WTC11 (cell line): ENCODE measurements around the gene ZSCAN5C. TPM values are rescaled to one million over a fixed set of nuclear protein-coding genes. Genes with fewer than 3 reads are reported as not detected.
"Not testable (repeated sequence)": the region's sequence is repeated elsewhere in the genome, so short reads cannot be mapped to it uniquely, and the experiment has no call there.

ENCODE experiments used
- ATAC-seq: fragments of 200-7000 bp; cut with Tn5 transposase; 2 replicates; pipeline ENCODE4 v1.10.0; 2021; ENCODE audit warnings: mild to moderate bottlenecking, moderate library complexity
- CTCF ChIA-PET: fragments of 300-600 bp; sonication (Branson Sonifier 250); formaldehyde crosslinking; loops from one replicate; lab custom pipeline; 2021; ENCODE audit warnings: antibody characterized with exemption; lab: Charles Lee
- POLR2A ChIA-PET: fragments of 350-600 bp; sonication (Branson Sonifier 250); formaldehyde crosslinking; loops from one replicate; lab custom pipeline; 2021; ENCODE audit warnings: antibody characterized with exemption; lab: Charles Lee
- DNase-seq: peaks from one replicate; pipeline ENCODE4 v3.0.0; 2021; ENCODE audit warnings: low spot score
- H3K27ac Mint-ChIP-seq: 2 replicates; pipeline ENCODE4 v1.8.0; 2021; ENCODE audit warnings: mixed read lengths
- H3K27me3 Mint-ChIP-seq: 2 replicates; pipeline ENCODE4 v1.8.0; 2021; ENCODE audit warnings: low read depth, mild to moderate bottlenecking, moderate library complexity, mixed read lengths
- H3K36me3 Mint-ChIP-seq: 2 replicates; pipeline ENCODE4 v1.8.0; 2021; ENCODE audit warnings: mixed read lengths
- H3K4me1 Mint-ChIP-seq: 2 replicates; pipeline ENCODE4 v1.8.0; 2022; ENCODE audit warnings: mixed read lengths
- H3K4me3 Mint-ChIP-seq: 2 replicates; pipeline ENCODE4 v1.8.0; 2021; ENCODE audit warnings: mild to moderate bottlenecking, moderate library complexity, mixed read lengths
- H3K9me3 Mint-ChIP-seq: 2 replicates; pipeline ENCODE4 v1.8.0; 2021; ENCODE audit warnings: mixed read lengths
- ATF1 ChIP-seq: sonication (generic); formaldehyde crosslinking; IDR thresholded peaks from 2 replicates; pipeline ENCODE4 v1.8.1; 2023; ENCODE audit warnings: mild to moderate bottlenecking, moderate library complexity, missing genetic modification reagents
- FOXJ3 ChIP-seq: sonication (generic); formaldehyde crosslinking; IDR thresholded peaks from 2 replicates; pipeline ENCODE4 v1.9.0; 2021; ENCODE audit warnings: missing genetic modification reagents, mild to moderate bottlenecking, borderline replicate concordance
- FOXP1 ChIP-seq: sonication (generic); formaldehyde crosslinking; IDR thresholded peaks from 2 replicates; pipeline ENCODE4 v1.8.0; 2022; ENCODE audit warnings: missing genetic modification reagents, mild to moderate bottlenecking, moderate library complexity, borderline replicate concordance
- HMGA2 ChIP-seq: fragments of 250-450 bp; sonication (Bioruptor Pico); IDR thresholded peaks from 2 replicates; pipeline ENCODE4 v1.4.0; 2021; ENCODE audit warnings: mild to moderate bottlenecking, moderate library complexity
- NR2C2 ChIP-seq: sonication (generic); formaldehyde crosslinking; IDR thresholded peaks from 2 replicates; pipeline ENCODE4 v1.8.0; 2022; ENCODE audit warnings: mild to moderate bottlenecking, missing genetic modification reagents
- RORB ChIP-seq: fragments of 250-450 bp; sonication (Bioruptor Pico); IDR thresholded peaks from 2 replicates; pipeline ENCODE4 v1.9.0; 2021; ENCODE audit warnings: mild to moderate bottlenecking
- SOX15 ChIP-seq: fragments of 250-450 bp; sonication (Bioruptor Pico); IDR thresholded peaks from 2 replicates; pipeline ENCODE4 v1.9.0; 2021; ENCODE audit warnings: mild to moderate bottlenecking
- ZNF138 ChIP-seq: sonication (generic); formaldehyde crosslinking; conservative IDR thresholded peaks from 2 replicates; pipeline ENCODE4 v1.8.1; 2022; ENCODE audit warnings: mild to moderate bottlenecking, moderate library complexity, missing genetic modification reagents
- ZNF232 ChIP-seq: sonication (generic); formaldehyde crosslinking; IDR thresholded peaks from 2 replicates; pipeline ENCODE4 v1.8.0; 2022; ENCODE audit warnings: mild to moderate bottlenecking, missing genetic modification reagents
- ZNF317 ChIP-seq: sonication (generic); formaldehyde crosslinking; IDR thresholded peaks from 2 replicates; pipeline ENCODE4 v1.8.1; 2023; ENCODE audit warnings: low read depth, mild to moderate bottlenecking, moderate library complexity, missing genetic modification reagents, borderline replicate concordance
- ZNF396 ChIP-seq: fragments of 250-450 bp; sonication (Bioruptor Pico); IDR thresholded peaks from 2 replicates; pipeline ENCODE4 v1.8.0; 2021; ENCODE audit warnings: mild to moderate bottlenecking, moderate library complexity, borderline replicate concordance
- ZNF416 ChIP-seq: fragments of 250-450 bp; sonication (Bioruptor Pico); IDR thresholded peaks from 2 replicates; pipeline ENCODE4 v1.9.0; 2021; ENCODE audit warnings: mild to moderate bottlenecking, inconsistent platforms
- ZNF671 ChIP-seq: fragments of 250-450 bp; sonication (Bioruptor Pico); IDR thresholded peaks from 2 replicates; pipeline ENCODE4 v1.8.0; 2021; ENCODE audit warnings: mild to moderate bottlenecking
- total RNA-seq: library from RNA; stranded (reverse); gene quantifications from 3 replicates; pipeline ENCODE4 v1.2.3, GENCODE V29; 2021
- TF ChIP-seq, protein P1 (sequence below): sonication (generic); formaldehyde crosslinking; IDR thresholded peaks from 2 replicates; pipeline ENCODE4 v1.8.0; 2022; ENCODE audit warnings: mild to moderate bottlenecking, missing genetic modification reagents
- TF ChIP-seq, protein P2 (sequence below): sonication (generic); formaldehyde crosslinking; IDR thresholded peaks from 2 replicates; pipeline ENCODE4 v1.8.0; 2022; ENCODE audit warnings: missing genetic modification reagents
- TF ChIP-seq, protein P3 (sequence below): sonication (generic); formaldehyde crosslinking; IDR thresholded peaks from 2 replicates; pipeline ENCODE4 v1.8.0; 2023; ENCODE audit warnings: missing genetic modification reagents
- TF ChIP-seq, protein P4 (sequence below): sonication (generic); formaldehyde crosslinking; IDR thresholded peaks from 2 replicates; pipeline ENCODE4 v1.8.1; 2023; ENCODE audit warnings: mild to moderate bottlenecking, missing genetic modification reagents
- TF ChIP-seq, protein P5 (sequence below): sonication (generic); formaldehyde crosslinking; IDR thresholded peaks from 2 replicates; pipeline ENCODE4 v1.8.1; 2023; ENCODE audit warnings: mild to moderate bottlenecking, missing genetic modification reagents, moderate library complexity
- TF ChIP-seq, protein P6 (sequence below): sonication (generic); formaldehyde crosslinking; IDR thresholded peaks from 2 replicates; pipeline ENCODE4 v1.8.1; 2022; ENCODE audit warnings: mild to moderate bottlenecking, moderate library complexity, missing genetic modification reagents

Gene ZSCAN5C
- total RNA-seq, 1 experiment from 2014 or later = not detected

DNA sequence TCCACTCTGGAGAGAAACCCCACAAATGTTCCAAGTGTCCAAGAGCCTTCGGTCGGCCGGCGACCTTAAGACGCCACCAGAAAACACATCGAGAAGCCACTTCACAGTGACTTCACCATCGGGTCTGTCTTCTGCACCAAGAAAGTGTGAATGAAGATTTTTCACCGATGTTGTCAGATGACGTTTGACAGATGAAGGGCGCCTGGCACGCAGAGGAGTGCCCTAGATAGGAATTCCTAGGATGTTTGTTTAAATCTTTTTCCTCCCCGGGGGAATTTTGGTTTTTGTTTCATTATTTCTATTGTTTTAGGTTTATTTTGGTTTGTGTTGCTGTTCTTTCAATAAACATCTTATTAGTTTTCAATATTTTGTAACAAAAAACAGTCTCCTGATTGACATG is 7.0 kb downstream of the ZSCAN5C start:
- Mint-ChIP-seq H3K36me3 (no peaks in the 10 kb centered on the region), H3K4me1 (no peaks in the 10 kb centered on the region), H3K9me3 (no peaks in the 10 kb centered on the region; the same call in 1 of the 2 replicates), H3K4me3 (no peak overlapping the region), H3K27me3 (peaks cover 13% of the 10 kb centered on the region), H3K27ac (no peak overlapping the region)
- DNase-seq (no peak), ATAC-seq (no peak)
- CTCF ChIA-PET = interaction anchor here (1.7 to 1.9 kb wide), 2 partner anchors 37 to 104 kb away, joined by 4 to 5 read pairs; no protein-coding TSS in a partner anchor
- POLR2A ChIA-PET = no interaction called here
- TF ChIP-seq RORB (CRISPR knock-in tag) = no peak
- no peak for TF ChIP-seq ZNF317 (CRISPR knock-in tag)
- TF ChIP-seq, protein P1, sequence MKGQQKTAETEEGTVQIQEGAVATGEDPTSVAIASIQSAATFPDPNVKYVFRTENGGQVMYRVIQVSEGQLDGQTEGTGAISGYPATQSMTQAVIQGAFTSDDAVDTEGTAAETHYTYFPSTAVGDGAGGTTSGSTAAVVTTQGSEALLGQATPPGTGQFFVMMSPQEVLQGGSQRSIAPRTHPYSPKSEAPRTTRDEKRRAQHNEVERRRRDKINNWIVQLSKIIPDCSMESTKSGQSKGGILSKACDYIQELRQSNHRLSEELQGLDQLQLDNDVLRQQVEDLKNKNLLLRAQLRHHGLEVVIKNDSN (CRISPR knock-in tag) = no peak
- TF ChIP-seq SOX15 = no peak
- no peak for TF ChIP-seq ZNF396 (CRISPR knock-in tag)
- TF ChIP-seq ZNF416 (CRISPR knock-in tag) = no peak
- TF ChIP-seq, protein P2, sequence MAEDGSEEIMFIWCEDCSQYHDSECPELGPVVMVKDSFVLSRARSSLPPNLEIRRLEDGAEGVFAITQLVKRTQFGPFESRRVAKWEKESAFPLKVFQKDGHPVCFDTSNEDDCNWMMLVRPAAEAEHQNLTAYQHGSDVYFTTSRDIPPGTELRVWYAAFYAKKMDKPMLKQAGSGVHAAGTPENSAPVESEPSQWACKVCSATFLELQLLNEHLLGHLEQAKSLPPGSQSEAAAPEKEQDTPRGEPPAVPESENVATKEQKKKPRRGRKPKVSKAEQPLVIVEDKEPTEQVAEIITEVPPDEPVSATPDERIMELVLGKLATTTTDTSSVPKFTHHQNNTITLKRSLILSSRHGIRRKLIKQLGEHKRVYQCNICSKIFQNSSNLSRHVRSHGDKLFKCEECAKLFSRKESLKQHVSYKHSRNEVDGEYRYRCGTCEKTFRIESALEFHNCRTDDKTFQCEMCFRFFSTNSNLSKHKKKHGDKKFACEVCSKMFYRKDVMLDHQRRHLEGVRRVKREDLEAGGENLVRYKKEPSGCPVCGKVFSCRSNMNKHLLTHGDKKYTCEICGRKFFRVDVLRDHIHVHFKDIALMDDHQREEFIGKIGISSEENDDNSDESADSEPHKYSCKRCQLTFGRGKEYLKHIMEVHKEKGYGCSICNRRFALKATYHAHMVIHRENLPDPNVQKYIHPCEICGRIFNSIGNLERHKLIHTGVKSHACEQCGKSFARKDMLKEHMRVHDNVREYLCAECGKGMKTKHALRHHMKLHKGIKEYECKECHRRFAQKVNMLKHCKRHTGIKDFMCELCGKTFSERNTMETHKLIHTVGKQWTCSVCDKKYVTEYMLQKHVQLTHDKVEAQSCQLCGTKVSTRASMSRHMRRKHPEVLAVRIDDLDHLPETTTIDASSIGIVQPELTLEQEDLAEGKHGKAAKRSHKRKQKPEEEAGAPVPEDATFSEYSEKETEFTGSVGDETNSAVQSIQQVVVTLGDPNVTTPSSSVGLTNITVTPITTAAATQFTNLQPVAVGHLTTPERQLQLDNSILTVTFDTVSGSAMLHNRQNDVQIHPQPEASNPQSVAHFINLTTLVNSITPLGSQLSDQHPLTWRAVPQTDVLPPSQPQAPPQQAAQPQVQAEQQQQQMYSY (CRISPR knock-in tag) = no peak
- TF ChIP-seq, protein P3, sequence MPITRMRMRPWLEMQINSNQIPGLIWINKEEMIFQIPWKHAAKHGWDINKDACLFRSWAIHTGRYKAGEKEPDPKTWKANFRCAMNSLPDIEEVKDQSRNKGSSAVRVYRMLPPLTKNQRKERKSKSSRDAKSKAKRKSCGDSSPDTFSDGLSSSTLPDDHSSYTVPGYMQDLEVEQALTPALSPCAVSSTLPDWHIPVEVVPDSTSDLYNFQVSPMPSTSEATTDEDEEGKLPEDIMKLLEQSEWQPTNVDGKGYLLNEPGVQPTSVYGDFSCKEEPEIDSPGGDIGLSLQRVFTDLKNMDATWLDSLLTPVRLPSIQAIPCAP (CRISPR knock-in tag) = no peak
- TF ChIP-seq, protein P4, sequence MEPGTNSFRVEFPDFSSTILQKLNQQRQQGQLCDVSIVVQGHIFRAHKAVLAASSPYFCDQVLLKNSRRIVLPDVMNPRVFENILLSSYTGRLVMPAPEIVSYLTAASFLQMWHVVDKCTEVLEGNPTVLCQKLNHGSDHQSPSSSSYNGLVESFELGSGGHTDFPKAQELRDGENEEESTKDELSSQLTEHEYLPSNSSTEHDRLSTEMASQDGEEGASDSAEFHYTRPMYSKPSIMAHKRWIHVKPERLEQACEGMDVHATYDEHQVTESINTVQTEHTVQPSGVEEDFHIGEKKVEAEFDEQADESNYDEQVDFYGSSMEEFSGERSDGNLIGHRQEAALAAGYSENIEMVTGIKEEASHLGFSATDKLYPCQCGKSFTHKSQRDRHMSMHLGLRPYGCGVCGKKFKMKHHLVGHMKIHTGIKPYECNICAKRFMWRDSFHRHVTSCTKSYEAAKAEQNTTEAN = no peak
- TF ChIP-seq ATF1 (CRISPR knock-in tag) = no peak
- TF ChIP-seq NR2C2 (CRISPR knock-in tag) = no peak
- TF ChIP-seq ZNF232 (CRISPR knock-in tag) = no peak
- TF ChIP-seq ZNF671 (CRISPR knock-in tag) = no peak
- TF ChIP-seq HMGA2 (CRISPR knock-in tag) = no peak
- TF ChIP-seq ZNF138 (CRISPR knock-in tag) = no peak
- TF ChIP-seq, protein P5, sequence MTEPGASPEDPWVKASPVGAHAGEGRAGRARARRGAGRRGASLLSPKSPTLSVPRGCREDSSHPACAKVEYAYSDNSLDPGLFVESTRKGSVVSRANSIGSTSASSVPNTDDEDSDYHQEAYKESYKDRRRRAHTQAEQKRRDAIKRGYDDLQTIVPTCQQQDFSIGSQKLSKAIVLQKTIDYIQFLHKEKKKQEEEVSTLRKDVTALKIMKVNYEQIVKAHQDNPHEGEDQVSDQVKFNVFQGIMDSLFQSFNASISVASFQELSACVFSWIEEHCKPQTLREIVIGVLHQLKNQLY (CRISPR knock-in tag) = no peak
- TF ChIP-seq, protein P6, sequence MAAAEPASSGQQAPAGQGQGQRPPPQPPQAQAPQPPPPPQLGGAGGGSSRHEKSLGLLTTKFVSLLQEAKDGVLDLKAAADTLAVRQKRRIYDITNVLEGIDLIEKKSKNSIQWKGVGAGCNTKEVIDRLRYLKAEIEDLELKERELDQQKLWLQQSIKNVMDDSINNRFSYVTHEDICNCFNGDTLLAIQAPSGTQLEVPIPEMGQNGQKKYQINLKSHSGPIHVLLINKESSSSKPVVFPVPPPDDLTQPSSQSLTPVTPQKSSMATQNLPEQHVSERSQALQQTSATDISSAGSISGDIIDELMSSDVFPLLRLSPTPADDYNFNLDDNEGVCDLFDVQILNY (CRISPR knock-in tag) = no peak
- TF ChIP-seq FOXP1 (CRISPR knock-in tag) = no peak
- TF ChIP-seq FOXJ3 (CRISPR knock-in tag) = no peak

DNA sequence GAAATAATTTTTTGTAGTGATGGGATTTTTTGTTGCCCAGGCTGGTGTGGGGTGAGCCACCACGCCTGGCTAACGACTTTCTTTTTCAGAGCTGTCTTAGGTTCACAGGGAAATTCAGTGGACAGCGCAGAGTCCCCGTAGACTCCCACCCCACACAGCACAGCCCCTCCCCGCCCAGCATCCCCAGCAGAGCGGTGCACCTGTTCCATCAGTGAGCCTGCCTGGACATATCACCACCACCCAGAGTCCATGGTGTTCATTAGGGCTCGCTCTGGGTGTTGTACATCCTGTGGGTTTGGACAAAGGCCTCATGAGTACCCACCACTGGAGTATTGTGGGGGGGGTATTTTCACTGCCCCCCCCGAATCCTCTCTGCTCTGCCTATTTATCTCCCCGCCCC is 8.0 kb downstream of the ZSCAN5C start:
- not testable (repeated sequence) for H3K36me3 Mint-ChIP-seq, H3K4me1 Mint-ChIP-seq, H3K9me3 Mint-ChIP-seq, DNase-seq, ATAC-seq, H3K27ac Mint-ChIP-seq, H3K4me3 Mint-ChIP-seq
- ChIA-PET CTCF (interaction anchor here (1.6 to 1.9 kb wide), 3 partner anchors 38 to 105 kb away, joined by 3 to 5 read pairs (median 4); no protein-coding TSS in a partner anchor), POLR2A (interaction anchor here (0.7 kb wide), 1 partner anchor 29 kb away, joined by 3 read pairs; no protein-coding TSS in a partner anchor)
- peaks cover 14% of the 10 kb centered on the region for H3K27me3 Mint-ChIP-seq
